ENCODE measurements around the gene AATK.

Gene AATK

DNA sequence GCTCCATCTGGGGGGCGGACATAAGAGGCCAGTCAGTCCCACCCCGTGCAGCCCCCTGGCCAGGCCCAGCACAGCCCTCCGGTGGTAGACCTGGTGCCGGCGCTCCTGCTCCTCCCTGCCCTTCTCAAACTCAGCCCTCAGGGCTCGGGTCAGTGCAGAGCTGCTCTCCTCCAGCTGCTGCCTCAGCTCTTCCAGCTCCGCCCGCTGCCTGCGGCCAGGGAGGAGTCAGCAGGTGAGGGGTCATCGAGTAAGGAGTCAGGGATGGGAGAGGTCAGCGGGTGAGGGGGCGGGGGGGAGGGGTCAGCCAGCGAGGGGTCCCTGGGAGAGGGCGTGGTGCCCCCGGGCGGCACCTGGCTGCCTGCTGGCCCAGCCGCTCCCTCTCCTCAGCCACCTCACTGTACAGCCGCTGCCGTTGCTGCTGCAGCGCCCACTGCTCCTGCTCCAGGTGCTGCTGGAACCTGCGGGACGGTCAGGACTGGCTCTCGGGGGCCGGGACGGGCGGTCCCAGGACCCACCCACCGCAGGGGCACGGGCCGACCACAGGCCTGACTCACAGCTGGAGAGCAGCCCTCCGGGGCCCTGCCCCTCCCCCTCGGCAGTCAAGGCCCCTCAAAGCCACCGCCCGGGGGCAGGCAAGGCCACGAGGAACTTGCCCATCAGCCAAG lies 26.5 kb upstream of the AATK start:
- Histone ChIP-seq H3K4me1 (ENCODE audit: insufficient read depth, insufficient read length) (peaks cover 22% of the 10 kb centered on the region), H3K36me3 (ENCODE audit: insufficient read depth, insufficient read length, low read length) (peaks cover 77% of the 10 kb centered on the region), H3K9ac (ENCODE audit: insufficient read length, low read depth) (peak overlapping the region; percentile 57), H3K27me3 (ENCODE audit: insufficient read depth, insufficient read length) (no peaks in the 10 kb centered on the region), H3K4me3 (ENCODE audit: insufficient read length, low read depth) (peak overlapping the region; percentile 2), H3K9me3 (ENCODE audit: insufficient read depth, low read length) (no peaks in the 10 kb centered on the region)
- DNase-seq (ENCODE audit: low read depth, low spot score) = no peak
- no peak for TF ChIP-seq SUZ12 (IDR thresholded peaks at IDR 0.05; ENCODE audit: extremely low read depth, insufficient read depth, insufficient read length)
- TF ChIP-seq ZNF274 (IDR thresholded peaks at IDR 0.05; ENCODE audit: low read depth, low read length) = no peak

GRCh38 chr17:81191646-81192045 lies 25.6 kb upstream of the AATK start:
- TF ChIP-seq ZNF274 (IDR thresholded peaks at IDR 0.05; ENCODE audit: low read depth, low read length) = no peak
- TF ChIP-seq YY1 (IDR thresholded peaks at IDR 0.05; ENCODE audit: insufficient read depth, insufficient read length) = no peak
- TF ChIP-seq SUZ12 (IDR thresholded peaks at IDR 0.05; ENCODE audit: extremely low read depth, insufficient read depth, insufficient read length) = no peak
- Histone ChIP-seq H3K4me3 (ENCODE audit: insufficient read length, low read depth) (no peak overlapping the region), H3K9me3 (ENCODE audit: insufficient read depth, low read length) (no peaks in the 10 kb centered on the region), H3K9ac (ENCODE audit: insufficient read length, low read depth) (peak overlapping the region; percentile 24), H3K27me3 (ENCODE audit: insufficient read depth, insufficient read length) (no peaks in the 10 kb centered on the region), H3K36me3 (ENCODE audit: insufficient read depth, insufficient read length, low read length) (peaks cover 69% of the 10 kb centered on the region), H3K4me1 (ENCODE audit: insufficient read depth, insufficient read length) (peaks cover 25% of the 10 kb centered on the region)
- no peak for DNase-seq (ENCODE audit: low read depth, low spot score)

DNA sequence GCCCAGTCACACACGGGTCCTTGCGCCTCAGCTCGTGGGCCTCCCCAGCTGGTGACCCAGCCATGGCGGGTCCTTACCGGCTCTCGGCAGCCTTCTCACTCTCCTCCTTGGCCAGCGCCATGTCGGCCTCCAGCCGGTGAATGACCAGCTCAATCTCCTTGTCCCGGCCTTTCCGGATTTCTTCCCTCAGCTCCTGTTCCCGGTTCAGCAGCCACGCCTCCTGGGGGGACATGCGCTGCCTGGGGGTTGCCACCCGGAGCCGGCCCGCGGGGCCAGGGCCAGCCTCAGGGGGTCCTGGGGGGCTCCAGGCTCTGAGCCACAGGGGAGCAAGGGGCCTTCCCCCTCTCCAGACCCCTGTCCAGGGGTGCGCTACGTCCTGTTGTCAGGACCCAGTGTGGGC lies 25.1 kb upstream of the AATK start:
- H3K4me1 ChIP-seq (ENCODE audit: insufficient read depth, insufficient read length) = peaks cover 25% of the 10 kb centered on the region
- H3K36me3 ChIP-seq (ENCODE audit: insufficient read depth, insufficient read length, low read length) = peaks cover 65% of the 10 kb centered on the region
- H3K27me3 ChIP-seq (ENCODE audit: insufficient read depth, insufficient read length) = no peaks in the 10 kb centered on the region
- no peaks in the 10 kb centered on the region for H3K9me3 ChIP-seq (ENCODE audit: insufficient read depth, low read length)
- no peak overlapping the region for H3K9ac ChIP-seq (ENCODE audit: insufficient read length, low read depth)
- no peak for DNase-seq (ENCODE audit: low read depth, low spot score)
- no peak overlapping the region for H3K4me3 ChIP-seq (ENCODE audit: insufficient read length, low read depth)
- TF ChIP-seq ZNF274 (IDR thresholded peaks at IDR 0.05; ENCODE audit: low read depth, low read length) (no peak), SUZ12 (IDR thresholded peaks at IDR 0.05; ENCODE audit: extremely low read depth, insufficient read depth, insufficient read length) (no peak), YY1 (IDR thresholded peaks at IDR 0.05; ENCODE audit: insufficient read depth, insufficient read length) (no peak)

- no peak for DNase-seq (ENCODE audit: low read depth, low spot score)
- Histone ChIP-seq H3K4me3 (ENCODE audit: insufficient read length, low read depth) (no peak overlapping the region), H3K36me3 (ENCODE audit: insufficient read depth, insufficient read length, low read length) (peaks cover 65% of the 10 kb centered on the region), H3K9me3 (ENCODE audit: insufficient read depth, low read length) (no peaks in the 10 kb centered on the region), H3K9ac (ENCODE audit: insufficient read length, low read depth) (no peak overlapping the region), H3K4me1 (ENCODE audit: insufficient read depth, insufficient read length) (peaks cover 25% of the 10 kb centered on the region), H3K27me3 (ENCODE audit: insufficient read depth, insufficient read length) (no peaks in the 10 kb centered on the region)
- no peak for TF ChIP-seq ZNF274 (IDR thresholded peaks at IDR 0.05; ENCODE audit: low read depth, low read length)
- TF ChIP-seq YY1 (IDR thresholded peaks at IDR 0.05; ENCODE audit: insufficient read depth, insufficient read length) = no peak
- no peak for TF ChIP-seq SUZ12 (IDR thresholded peaks at IDR 0.05; ENCODE audit: extremely low read depth, insufficient read depth, insufficient read length)
These were observed 24.6 kb upstream of the AATK start for GRCh38 chr17:81190591-81190990.

GRCh38 chr17:81189670-81190530 lies 23.9 kb upstream of the AATK start:
- Histone ChIP-seq H3K27me3 (ENCODE audit: insufficient read depth, insufficient read length) (no peaks in the 10 kb centered on the region), H3K4me3 (ENCODE audit: insufficient read length, low read depth) (no peak overlapping the region), H3K9ac (ENCODE audit: insufficient read length, low read depth) (peak overlapping the region; percentile 42), H3K36me3 (ENCODE audit: insufficient read depth, insufficient read length, low read length) (peaks cover 60% of the 10 kb centered on the region), H3K4me1 (ENCODE audit: insufficient read depth, insufficient read length) (peaks cover 25% of the 10 kb centered on the region), H3K9me3 (ENCODE audit: insufficient read depth, low read length) (no peaks in the 10 kb centered on the region)
- DNase-seq (ENCODE audit: low read depth, low spot score) = no peak
- TF ChIP-seq SUZ12 (IDR thresholded peaks at IDR 0.05; ENCODE audit: extremely low read depth, insufficient read depth, insufficient read length) = no peak
- TF ChIP-seq YY1 (IDR thresholded peaks at IDR 0.05; ENCODE audit: insufficient read depth, insufficient read length) = no peak
- no peak for TF ChIP-seq ZNF274 (IDR thresholded peaks at IDR 0.05; ENCODE audit: low read depth, low read length)

DNA sequence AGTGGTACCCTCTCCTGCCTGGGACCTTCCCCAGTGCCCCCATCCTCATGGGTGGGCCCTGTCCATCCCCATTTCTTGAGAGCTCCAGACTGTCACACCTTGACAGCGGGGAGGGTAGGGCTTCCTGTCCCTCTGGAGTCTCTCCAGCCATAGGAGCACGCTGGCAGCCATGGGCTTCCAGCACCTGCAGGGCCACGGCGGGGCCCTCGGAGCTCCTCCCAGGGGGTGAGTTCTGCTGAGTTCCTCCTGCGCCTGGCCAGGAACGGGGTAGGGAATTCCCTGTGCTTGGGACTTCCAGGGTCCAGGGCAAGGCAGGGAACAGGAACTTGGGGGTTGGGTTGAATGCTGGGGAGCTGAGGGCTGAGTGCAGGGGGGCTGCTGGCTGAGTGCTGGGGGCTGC lies 23.0 kb upstream of the AATK start:
- H3K36me3 ChIP-seq (ENCODE audit: insufficient read depth, insufficient read length, low read length) = peaks cover 54% of the 10 kb centered on the region
- no peak overlapping the region for H3K9ac ChIP-seq (ENCODE audit: insufficient read length, low read depth)
- DNase-seq (ENCODE audit: low read depth, low spot score) = no peak

GRCh38 chr17:81188491-81188840 lies 22.4 kb upstream of the AATK start:
- H3K9ac ChIP-seq (ENCODE audit: insufficient read length, low read depth) = no peak overlapping the region
- TF ChIP-seq YY1 (IDR thresholded peaks at IDR 0.05; ENCODE audit: insufficient read depth, insufficient read length) (no peak), SUZ12 (IDR thresholded peaks at IDR 0.05; ENCODE audit: extremely low read depth, insufficient read depth, insufficient read length) (no peak), ZNF274 (IDR thresholded peaks at IDR 0.05; ENCODE audit: low read depth, low read length) (no peak)

More for the DNA sequence above, 23.0 kb upstream of the AATK start:
- no peaks in the 10 kb centered on the region for H3K27me3 ChIP-seq (ENCODE audit: insufficient read depth, insufficient read length)
- peaks cover 27% of the 10 kb centered on the region for H3K4me1 ChIP-seq (ENCODE audit: insufficient read depth, insufficient read length)
- no peak for TF ChIP-seq YY1 (IDR thresholded peaks at IDR 0.05; ENCODE audit: insufficient read depth, insufficient read length)
- H3K4me3 ChIP-seq (ENCODE audit: insufficient read length, low read depth) = no peak overlapping the region
- H3K9me3 ChIP-seq (ENCODE audit: insufficient read depth, low read length) = peaks cover under 1% of the 10 kb centered on the region; the same call in 1 of the 2 replicates

More at GRCh38 chr17:81188491-81188840, 22.4 kb upstream of the AATK start:
- Histone ChIP-seq H3K36me3 (ENCODE audit: insufficient read depth, insufficient read length, low read length) (peaks cover 49% of the 10 kb centered on the region), H3K27me3 (ENCODE audit: insufficient read depth, insufficient read length) (no peaks in the 10 kb centered on the region), H3K4me1 (ENCODE audit: insufficient read depth, insufficient read length) (peaks cover 22% of the 10 kb centered on the region), H3K4me3 (ENCODE audit: insufficient read length, low read depth) (no peak overlapping the region), H3K9me3 (ENCODE audit: insufficient read depth, low read length) (peaks cover 6% of the 10 kb centered on the region; the same call in 1 of the 2 replicates)
- no peak for DNase-seq (ENCODE audit: low read depth, low spot score)

All from NT2/D1 (cell line).